ENCODE data around the gene PTPRG. TPM values are rescaled to one million over a fixed set of nuclear protein-coding genes. Genes with fewer than 3 reads are reported as not detected.

PTPRG gene
- total RNA-seq, 4 donors from 2014 or later = 33.5 to 56.6 (median 46.9) TPM

DNA sequence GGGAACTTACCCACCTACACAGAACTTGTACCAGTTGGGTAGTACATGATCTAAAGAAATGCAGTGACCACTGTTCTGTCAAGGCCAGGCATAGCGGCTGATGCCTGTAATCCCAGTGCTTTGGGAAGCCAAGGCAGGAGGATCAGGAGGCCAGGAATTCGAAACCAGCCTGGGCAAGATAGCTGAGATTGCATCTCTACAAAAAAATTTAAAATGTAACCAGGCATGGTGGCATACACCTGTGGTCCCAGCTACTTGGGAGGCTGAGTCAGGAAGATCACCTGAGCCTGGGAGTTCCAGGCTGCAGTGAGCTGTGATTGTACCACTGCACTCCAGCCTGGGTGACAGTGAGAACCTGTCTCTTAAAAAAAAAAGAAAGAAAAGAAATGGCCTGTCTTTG, 491.0 kb downstream of the PTPRG start:
- Histone ChIP-seq H3K36me3 (no peaks in the 10 kb centered on the region), H3K27me3 (no peaks in the 10 kb centered on the region), H3K27ac (no peak overlapping the region), H3K4me3 (no peak overlapping the region), H3K4me1 (no peaks in the 10 kb centered on the region), H3K9me3 (no peaks in the 10 kb centered on the region)
- TF ChIP-seq POLR2A (IDR thresholded peaks at IDR 0.05) (no peak), CTCF (IDR thresholded peaks at IDR 0.05) (no peak)
- DNase-seq = no peak

GRCh38 chr3:62056658-62057057, 495.3 kb downstream of the PTPRG start:
- H3K27me3 ChIP-seq = no peaks in the 10 kb centered on the region
- no peak overlapping the region for H3K27ac ChIP-seq
- no peak for DNase-seq
- no peaks in the 10 kb centered on the region for H3K4me1 ChIP-seq
- no peak for TF ChIP-seq POLR2A (IDR thresholded peaks at IDR 0.05)
- no peak for TF ChIP-seq CTCF (IDR thresholded peaks at IDR 0.05)
- H3K9me3 ChIP-seq = no peaks in the 10 kb centered on the region
- H3K36me3 ChIP-seq = no peaks in the 10 kb centered on the region
- H3K4me3 ChIP-seq = no peak overlapping the region

DNA sequence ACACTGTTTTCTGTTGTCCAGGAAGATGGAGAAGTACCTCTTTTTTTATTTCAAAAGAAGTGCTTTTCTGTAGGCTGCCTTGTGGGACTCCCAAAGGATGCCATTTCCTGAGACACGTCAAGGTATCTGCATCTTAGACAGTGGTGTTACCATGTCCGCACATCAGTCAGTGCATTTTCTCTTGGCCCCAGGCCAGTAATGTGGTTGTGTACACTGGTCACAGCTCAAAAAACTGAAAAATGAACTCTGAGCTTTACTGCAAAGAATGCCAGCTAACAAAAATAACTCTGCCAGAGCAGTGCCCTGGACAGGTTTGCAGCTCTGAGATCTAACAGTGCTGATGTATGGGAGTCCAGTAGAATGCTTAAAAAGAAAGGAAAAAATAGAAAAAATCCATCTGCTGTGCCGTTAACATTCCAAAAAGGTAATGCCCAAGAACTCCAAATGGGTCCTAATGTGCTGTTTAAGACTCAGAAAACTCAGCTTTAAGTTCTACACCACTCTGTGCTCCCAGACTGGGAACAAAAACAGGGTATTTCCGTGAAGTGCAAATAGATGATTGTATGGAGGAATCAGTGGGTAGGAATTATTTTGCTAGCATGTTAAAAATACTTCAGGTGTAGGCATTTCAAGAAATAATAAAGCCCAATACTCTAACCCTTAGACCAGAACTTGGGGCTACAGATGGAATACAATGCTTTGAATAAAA, 496.1 kb downstream of the PTPRG start:
- H3K27ac ChIP-seq = no peak overlapping the region
- H3K36me3 ChIP-seq = no peaks in the 10 kb centered on the region
- no peaks in the 10 kb centered on the region for H3K9me3 ChIP-seq
- no peak for DNase-seq
- TF ChIP-seq CTCF (IDR thresholded peaks at IDR 0.05) (no peak), POLR2A (IDR thresholded peaks at IDR 0.05) (no peak)
- no peak overlapping the region for H3K4me3 ChIP-seq
- H3K4me1 ChIP-seq = no peaks in the 10 kb centered on the region
- no peaks in the 10 kb centered on the region for H3K27me3 ChIP-seq

DNA sequence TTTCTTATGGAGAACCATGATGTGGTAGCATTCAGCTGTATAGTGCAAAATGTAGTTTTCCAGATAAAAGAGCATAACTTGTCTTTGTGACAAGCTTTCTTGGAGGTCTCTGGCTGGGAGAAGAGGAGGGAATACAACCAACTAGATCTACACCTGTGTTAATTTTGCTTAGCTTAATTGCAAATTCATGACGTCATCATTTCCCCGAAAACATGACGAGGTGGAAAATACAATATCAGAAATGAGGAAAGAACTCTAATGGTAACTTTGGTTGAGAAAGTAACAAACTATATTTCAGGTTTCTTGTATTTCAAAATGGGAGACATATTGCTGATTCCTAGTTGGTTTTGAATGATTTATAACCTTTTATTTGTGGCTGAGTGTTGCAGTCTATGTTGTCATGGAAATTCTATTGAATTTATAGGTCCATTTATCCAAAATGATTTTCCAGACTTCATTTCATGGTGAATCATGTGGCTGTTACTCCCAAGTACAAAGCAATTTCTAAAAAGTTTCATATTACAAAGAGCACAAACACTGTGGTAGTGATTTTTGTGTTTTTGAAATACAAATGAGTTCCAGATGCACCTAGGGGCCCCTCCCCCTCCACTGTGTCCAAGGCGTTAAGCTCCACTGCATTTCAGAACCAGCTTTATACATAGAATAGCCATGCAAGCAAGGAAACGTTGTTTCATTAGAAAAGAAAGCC, 504.8 kb downstream of the PTPRG start:
- TF ChIP-seq POLR2A (IDR thresholded peaks at IDR 0.05) (no peak), CTCF (IDR thresholded peaks at IDR 0.05) (no peak)
- Histone ChIP-seq H3K4me3 (no peak overlapping the region), H3K9me3 (no peaks in the 10 kb centered on the region), H3K27me3 (no peaks in the 10 kb centered on the region), H3K36me3 (no peaks in the 10 kb centered on the region), H3K27ac (no peak overlapping the region), H3K4me1 (no peaks in the 10 kb centered on the region)
- no peak for DNase-seq

DNA sequence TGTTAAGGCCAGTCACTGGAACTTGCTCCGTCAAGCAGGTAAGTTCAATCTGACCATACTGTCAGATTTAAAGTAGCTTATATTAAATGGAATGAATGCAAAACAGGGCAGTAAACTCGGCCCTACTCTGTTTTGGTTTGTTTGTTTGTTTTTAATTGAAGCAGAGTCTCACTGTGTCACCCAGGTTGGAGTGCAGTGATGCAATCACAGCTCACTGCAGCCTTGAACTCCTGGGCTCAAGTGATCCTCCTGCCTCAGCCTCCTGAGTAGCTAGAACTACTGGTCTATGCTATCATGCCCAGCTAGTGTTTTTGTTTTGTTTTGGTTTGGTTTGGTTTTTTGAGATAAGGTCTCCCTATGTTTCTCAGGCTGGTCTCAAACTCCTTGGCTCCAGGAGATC, 507.0 kb downstream of the PTPRG start:
- H3K4me3 ChIP-seq = no peak overlapping the region
- H3K4me1 ChIP-seq = no peaks in the 10 kb centered on the region
- H3K27me3 ChIP-seq = no peaks in the 10 kb centered on the region
- H3K9me3 ChIP-seq = no peaks in the 10 kb centered on the region
- TF ChIP-seq CTCF (IDR thresholded peaks at IDR 0.05) (no peak), POLR2A (IDR thresholded peaks at IDR 0.05) (no peak)
- H3K27ac ChIP-seq = no peak overlapping the region
- DNase-seq = no peak
- H3K36me3 ChIP-seq = no peaks in the 10 kb centered on the region
